ENCODE results near the gene MACIR. TPM values are rescaled to one million over a fixed set of nuclear protein-coding genes. Genes with fewer than 3 reads are reported as not detected.

MACIR gene
- total and polyA plus RNA-seq, 9 of the 15 experiments (the other 6 are each of a cell fraction or from before 2014, with no cell fraction given): 1.4 to 11.6 (median 9.4) TPM

- Histone ChIP-seq H3K27ac (ENCODE audit: extremely low read depth, low read depth, low read length) (no peak overlapping the region), H2AFZ (ENCODE audit: low read depth, low read length) (no peak overlapping the region), H3K4me1 (replicated peaks in 1 of 2; ENCODE audit: control insufficient read depth in 2 of 2, insufficient read depth in 2 of 2, low read length in 2 of 2) (no peaks in the 10 kb centered on the region), H3K9me3 (replicated peaks; ENCODE audit: control insufficient read depth, insufficient read depth, low read depth, low read length) (no peaks in the 10 kb centered on the region), H3K9me1 (ENCODE audit: control insufficient read depth, insufficient read depth, low read length) (no peaks in the 10 kb centered on the region), H3K9ac (ENCODE audit: insufficient read depth in 1 of 2, low read depth in 2 of 2, low read length in 2 of 2) (no peak overlapping the region), H4K20me1 (replicated peaks; ENCODE audit: control insufficient read depth, insufficient read depth, low read length) (no peaks in the 10 kb centered on the region), H3K79me2 (ENCODE audit: control insufficient read depth, insufficient read depth, low read length) (no peaks in the 10 kb centered on the region), H3K4me2 (ENCODE audit: insufficient read depth, low read length) (no peak overlapping the region), H3K27me3 (ENCODE audit: control insufficient read depth in 2 of 2, insufficient read depth in 2 of 2, low read length in 2 of 2) (no peaks in the 10 kb centered on the region), H3K36me3 (ENCODE audit: control insufficient read depth, insufficient read depth, low read length) (peaks cover 15% of the 10 kb centered on the region; the same call in 2 of the 3 replicates), H3K4me3 (no peak overlapping the region)
- ATAC-seq (no peak), FAIRE-seq (no peak), DNase-seq (ENCODE audit: extremely low read depth in 1 of 4, low spot score in 3 of 4) (no peak)
- POLR2A ChIA-PET: no interaction called here
- intact Hi-C loops (cut with micrococcal nuclease): no loop called here
- CTCF ChIA-PET (ENCODE audit: low intra/inter-chr PET ratio): no interaction called here
- TF ChIP-seq RFX1 (IDR thresholded peaks at IDR 0.05) (peak; percentile 54), GMEB1 (CRISPR knock-in tag; IDR thresholded peaks at IDR 0.05) (no peak)
- in situ Hi-C loops (cut with MboI): no loop called here
- no TSS peak for BruUV-seq (replicated peaks)
Measured at GRCh38 chr5:103209065-103209464, 49.5 kb upstream of the MACIR start.

- WGBS (ENCODE audit: insufficient coverage, low coverage, missing lambda C conversion rate): 94% methylated on average over 2 of the region's 2 CpGs
- Histone ChIP-seq H4K20me1 (replicated peaks; ENCODE audit: control insufficient read depth, insufficient read depth, low read length) (no peaks in the 10 kb centered on the region), H2AFZ (ENCODE audit: low read depth, low read length) (no peak overlapping the region), H3K4me2 (ENCODE audit: insufficient read depth, low read length) (no peak overlapping the region), H3K9me1 (ENCODE audit: control insufficient read depth, insufficient read depth, low read length) (no peaks in the 10 kb centered on the region), H3K36me3 (ENCODE audit: control insufficient read depth, insufficient read depth, low read length) (peaks cover 9% of the 10 kb centered on the region; the same call in 2 of the 3 replicates), H3K27me3 (ENCODE audit: control insufficient read depth in 2 of 2, insufficient read depth in 2 of 2, low read length in 2 of 2) (no peaks in the 10 kb centered on the region), H3K9ac (ENCODE audit: insufficient read depth in 1 of 2, low read depth in 2 of 2, low read length in 2 of 2) (no peak overlapping the region), H3K27ac (ENCODE audit: extremely low read depth, low read depth, low read length) (no peak overlapping the region), H3K4me1 (replicated peaks in 1 of 2; ENCODE audit: control insufficient read depth in 2 of 2, insufficient read depth in 2 of 2, low read length in 2 of 2) (no peaks in the 10 kb centered on the region), H3K79me2 (ENCODE audit: control insufficient read depth, insufficient read depth, low read length) (no peaks in the 10 kb centered on the region), H3K9me3 (replicated peaks; ENCODE audit: control insufficient read depth, insufficient read depth, low read depth, low read length) (no peaks in the 10 kb centered on the region), H3K4me3 (no peak overlapping the region)
- intact Hi-C loops (cut with micrococcal nuclease) (no loop called here), in situ Hi-C loops (cut with MboI) (no loop called here)
- ChIA-PET CTCF (ENCODE audit: low intra/inter-chr PET ratio) (no interaction called here), POLR2A (interaction anchor here (1.0 to 1.4 kb wide), 2 partner anchors 14 to 17 kb away, joined by 3 read pairs; no protein-coding TSS in a partner anchor)
- FAIRE-seq (no peak), DNase-seq (ENCODE audit: extremely low read depth in 1 of 4, low spot score in 3 of 4) (no peak), ATAC-seq (no peak)
- no peak for TF ChIP-seq ZNF124 (CRISPR knock-in tag; IDR thresholded peaks at IDR 0.05)
- no peak for TF ChIP-seq ZNF431 (CRISPR knock-in tag; IDR thresholded peaks at IDR 0.05)
- no TSS peak for BruUV-seq (replicated peaks)
Measured at GRCh38 chr5:103210952-103211351, 47.6 kb upstream of the MACIR start.
